ENCODE measurements around the gene HOXA7. TPM values are rescaled to one million over a fixed set of nuclear protein-coding genes. Genes with fewer than 3 reads are reported as not detected.
A peak's percentile ranks its signal among the peaks of the same experiment; 100 is the strongest.

Gene HOXA7
- total and polyA plus RNA-seq, 2 donors (not counting 3 experiments of a cell fraction or from before 2014, with no cell fraction given): 18.1 to 18.5 TPM

- dilution Hi-C loops (cut with MboI; ENCODE audit: extremely low pct_ligation_motif_present, low sequenced_read_pairs) (loop anchor here (25.0 kb wide), 1 partner anchor 963 kb away; no protein-coding TSS in a partner anchor), intact Hi-C loops (cut with micrococcal nuclease) (loop anchor here (1.0 to 2.0 kb wide), 2 partner anchors 9 to 14 kb away; partner anchors contain the start of gene HOXA9)
- no peaks in the 10 kb centered on the region for H3K9me1 ChIP-seq (replicated peaks; ENCODE audit: control insufficient read depth, extremely low read depth, insufficient read depth, low read length)
- peak; percentile 91 for DNase-seq (ENCODE audit: low read depth, low spot score)
- ChIA-PET CTCF (interaction anchor here (1.0 to 5.6 kb wide), 18 partner anchors 8 to 781 kb away, joined by 3 to 83 read pairs (median 5); partner anchors contain the start of genes HOXA4 and HOXA9), POLR2A (interaction anchor here (1.0 to 2.6 kb wide), 6 partner anchors 10 to 468 kb away, joined by 3 to 8 read pairs (median 4); partner anchors contain the start of gene HOXA9)
- H2AFZ ChIP-seq (ENCODE audit: low read depth, low read length): no peak overlapping the region
- H3K4me1 ChIP-seq (ENCODE audit: control insufficient read depth, extremely low read depth, insufficient read depth, low read length): peaks cover 75% of the 10 kb centered on the region
- H3K36me3 ChIP-seq (ENCODE audit: control insufficient read depth in 2 of 2, extremely low read depth in 1 of 2, insufficient read depth in 2 of 2, low read length in 2 of 2): peaks cover 0 to 2% of the 10 kb centered on the region in 2 experiments
- peak overlapping the region; percentile 92 for H3K4me2 ChIP-seq (ENCODE audit: insufficient read depth, low read length)
- H4K20me1 ChIP-seq (replicated peaks; ENCODE audit: control insufficient read depth, extremely low read depth, insufficient read depth, low read length): no peaks in the 10 kb centered on the region
- no peaks in the 10 kb centered on the region for H3K27me3 ChIP-seq (ENCODE audit: control insufficient read depth in 2 of 2, insufficient read depth in 2 of 2, low read length in 2 of 2)
- no peak for TF ChIP-seq EZH2 (IDR thresholded peaks at IDR 0.05; ENCODE audit: borderline replicate concordance, low read depth, low read length, severe bottlenecking)
- TF ChIP-seq MAX (IDR thresholded peaks at IDR 0.05; ENCODE audit: insufficient read depth, insufficient read length): no peak
- TF ChIP-seq POLR2AphosphoS5 (IDR thresholded peaks at IDR 0.05; ENCODE audit: insufficient read depth, low read depth, low read length): peak; percentile 81
- peak; percentile 81 to 89 for TF ChIP-seq CTCF (IDR thresholded peaks at IDR 0.05; ENCODE audit: extremely low read depth in 1 of 2, insufficient read depth in 1 of 2, low read depth in 1 of 2, low read length in 2 of 2)
- no peak for TF ChIP-seq FOS (IDR thresholded peaks at IDR 0.05; ENCODE audit: borderline replicate concordance, insufficient read depth, low read length)
- peak; percentile 86 for TF ChIP-seq POLR2A (IDR thresholded peaks at IDR 0.05; ENCODE audit: low read depth, low read length)
- peak overlapping the region; percentile 96 for H3K27ac ChIP-seq (ENCODE audit: insufficient read depth, low read depth, low read length)
- H3K9ac ChIP-seq (replicated peaks; ENCODE audit: extremely low read depth, insufficient read depth, low read length): peak overlapping the region; percentile 78
- FAIRE-seq: peak; percentile 74
- H3K9me3 ChIP-seq (replicated peaks; ENCODE audit: control insufficient read depth, insufficient read depth, low read length): no peaks in the 10 kb centered on the region
- no TSS peak for BruUV-seq (replicated peaks)
- peaks cover 98% of the 10 kb centered on the region for H3K79me2 ChIP-seq (ENCODE audit: control insufficient read depth, insufficient read depth, low read length)
- peak overlapping the region; percentile 54 to 85 (median 55) for H3K4me3 ChIP-seq (replicated peaks in 1 of 3; ENCODE audit: insufficient read depth in 1 of 3, low read depth in 1 of 3, low read length in 3 of 3)
Measured at GRCh38 chr7:27150568-27151340, 5.7 kb downstream of the HOXA7 start.
